GM12874 (cell line): ENCODE data around the gene FTSJ3.

ENCODE experiments used
- CTCF ChIP-seq: IDR thresholded peaks from 2 replicates; pipeline ENCODE4 v1.5.1; 2011; ENCODE audit warnings: low read depth, mild to moderate bottlenecking, control low read depth, low read length, moderate library complexity; ENCODE audit not compliant: insufficient read depth

The FTSJ3 gene

GRCh38 chr17:63842540-63843386 is 15.3 kb upstream of the FTSJ3 start, which contains the start of gene SMARCD2:
Gene SMARCD2, minus strand, starts transcription at chr17:63842685. Its CDS starts 11 bp downstream, at chr17:63842674.
- TF ChIP-seq CTCF, result no peak

GRCh38 chr17:63842173-63842539 is 14.7 kb upstream of the FTSJ3 start:
- TF ChIP-seq CTCF, result no peak

GRCh38 chr17:63841350-63842172 is 14.1 kb upstream of the FTSJ3 start:
- TF ChIP-seq CTCF, result no peak

GRCh38 chr17:63840591-63841349 is 13.3 kb upstream of the FTSJ3 start:
- no peak for TF ChIP-seq CTCF

- no peak for TF ChIP-seq CTCF
These were observed 11.2 kb upstream of the FTSJ3 start for GRCh38 chr17:63838631-63839171.

- no peak for TF ChIP-seq CTCF
These were observed 10.6 kb upstream of the FTSJ3 start for GRCh38 chr17:63837962-63838600.
